Kidney epithelial cell (primary cell): ENCODE data around the gene TRIM10. TPM values are rescaled to one million over a fixed set of nuclear protein-coding genes. Genes with fewer than 3 reads are reported as not detected.
"Not testable (repeated sequence)": the region's sequence is repeated elsewhere in the genome, so short reads cannot be mapped to it uniquely, and the experiment has no call there.

Experiments used
- DNase-seq: peaks from one replicate; pipeline ENCODE4 v3.0.0-alpha.2; 2010; ENCODE audit warnings: low read depth
- H3K27me3 ChIP-seq: 2 replicates; pipeline ENCODE4 v1.6.0; 2011; ENCODE audit warnings: low read length; ENCODE audit not compliant: control insufficient read depth, insufficient read depth
- H3K36me3 ChIP-seq: 2 replicates; pipeline ENCODE4 v1.5.1; 2011; ENCODE audit warnings: low read length; ENCODE audit not compliant: control insufficient read depth, insufficient read depth
- H3K4me3 ChIP-seq: 2 replicates; pipeline ENCODE4 v1.5.1; 2011; ENCODE audit warnings: low read depth, mild to moderate bottlenecking, control low read depth, low read length
- total RNA-seq: library from RNA; depleted of rRNA; stranded (reverse); fragments of >200 nt; gene quantifications from 2 replicates; pipeline ENCODE4 v1.2.3, GENCODE V29; 2015
- TF ChIP-seq, protein P1 (sequence below): IDR thresholded peaks from 2 replicates; pipeline ENCODE4 v1.5.1; 2011; ENCODE audit warnings: mild to moderate bottlenecking, moderate library complexity, low read length, control low read depth, inconsistent platforms; ENCODE audit not compliant: insufficient read depth, poor library complexity, severe bottlenecking

Gene TRIM10
- total RNA-seq, 1 donor from 2014 or later: not detected

DNA sequence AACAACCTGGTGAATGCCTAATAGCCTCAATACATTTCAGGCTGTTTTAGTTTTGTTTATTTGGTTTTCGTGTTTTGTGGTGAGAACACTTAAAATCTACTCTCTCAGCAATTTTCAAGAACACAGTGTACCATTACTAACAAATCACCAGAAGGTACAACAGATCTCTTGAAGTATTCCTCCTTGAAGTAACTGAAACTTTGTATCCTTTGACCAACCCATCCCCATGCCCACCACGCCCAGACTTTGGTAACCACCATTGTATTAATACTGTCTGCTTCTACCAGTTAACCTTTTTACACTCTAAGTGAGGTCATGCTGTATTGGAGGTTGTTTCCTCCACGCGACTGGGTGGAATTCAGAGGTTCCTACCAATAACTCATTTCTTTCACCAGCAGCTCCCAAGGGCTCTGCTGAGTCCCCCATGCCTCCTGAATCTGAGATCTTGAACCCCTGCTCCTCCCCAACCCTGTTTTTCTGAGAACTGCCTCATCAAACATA is 30.8 kb downstream of the TRIM10 start:
- Histone ChIP-seq H3K4me3 (no peak overlapping the region), H3K36me3 (no peaks in the 10 kb centered on the region), H3K27me3 (peaks cover 49% of the 10 kb centered on the region)
- DNase-seq: no peak
- TF ChIP-seq, protein P1, sequence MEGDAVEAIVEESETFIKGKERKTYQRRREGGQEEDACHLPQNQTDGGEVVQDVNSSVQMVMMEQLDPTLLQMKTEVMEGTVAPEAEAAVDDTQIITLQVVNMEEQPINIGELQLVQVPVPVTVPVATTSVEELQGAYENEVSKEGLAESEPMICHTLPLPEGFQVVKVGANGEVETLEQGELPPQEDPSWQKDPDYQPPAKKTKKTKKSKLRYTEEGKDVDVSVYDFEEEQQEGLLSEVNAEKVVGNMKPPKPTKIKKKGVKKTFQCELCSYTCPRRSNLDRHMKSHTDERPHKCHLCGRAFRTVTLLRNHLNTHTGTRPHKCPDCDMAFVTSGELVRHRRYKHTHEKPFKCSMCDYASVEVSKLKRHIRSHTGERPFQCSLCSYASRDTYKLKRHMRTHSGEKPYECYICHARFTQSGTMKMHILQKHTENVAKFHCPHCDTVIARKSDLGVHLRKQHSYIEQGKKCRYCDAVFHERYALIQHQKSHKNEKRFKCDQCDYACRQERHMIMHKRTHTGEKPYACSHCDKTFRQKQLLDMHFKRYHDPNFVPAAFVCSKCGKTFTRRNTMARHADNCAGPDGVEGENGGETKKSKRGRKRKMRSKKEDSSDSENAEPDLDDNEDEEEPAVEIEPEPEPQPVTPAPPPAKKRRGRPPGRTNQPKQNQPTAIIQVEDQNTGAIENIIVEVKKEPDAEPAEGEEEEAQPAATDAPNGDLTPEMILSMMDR: no peak

DNA sequence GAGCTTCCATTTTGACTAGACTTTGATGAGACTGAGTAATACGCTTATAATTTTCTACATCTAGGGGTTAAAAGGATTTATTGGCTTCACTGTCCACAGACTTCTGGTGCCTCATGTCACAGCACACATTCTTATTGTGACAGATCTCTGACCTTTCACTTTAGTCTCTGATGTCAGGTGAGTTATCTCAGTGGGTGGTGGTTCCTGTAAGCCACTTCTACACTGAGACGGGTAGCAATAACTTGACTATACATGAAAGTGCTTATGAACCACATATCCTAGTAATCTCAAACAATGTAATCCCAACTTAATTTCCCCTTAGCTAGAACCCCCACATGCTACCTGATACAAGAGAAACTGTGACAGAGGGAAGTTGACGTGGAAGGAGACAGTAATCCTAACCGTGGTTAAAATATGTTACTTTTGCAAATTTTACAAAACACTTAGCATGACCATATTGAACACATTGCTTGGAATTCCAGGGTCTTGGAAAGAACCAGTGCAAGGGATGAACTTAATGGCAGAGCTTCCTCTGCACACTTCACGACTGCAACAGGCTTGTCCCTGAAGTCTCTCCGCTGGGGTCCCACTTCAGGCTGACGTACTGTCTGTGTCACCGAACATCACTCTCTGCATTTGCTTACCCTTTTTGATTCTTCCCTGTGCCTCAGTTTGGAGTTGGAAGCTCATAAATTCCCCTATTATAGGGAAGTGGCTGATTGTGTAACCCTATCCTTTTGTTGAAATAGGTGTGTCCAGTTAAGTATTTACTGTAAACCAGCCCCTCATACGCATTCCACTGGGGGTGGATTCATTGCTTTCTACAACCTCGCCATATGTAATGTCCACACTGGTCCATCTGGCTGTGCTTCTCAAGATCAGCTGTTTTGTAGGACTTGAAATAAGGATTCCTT is 31.5 kb downstream of the TRIM10 start:
- peaks cover 47% of the 10 kb centered on the region for H3K27me3 ChIP-seq
- no peak for DNase-seq
- no peaks in the 10 kb centered on the region for H3K36me3 ChIP-seq
- H3K4me3 ChIP-seq: no peak overlapping the region
- TF ChIP-seq, protein P1: no peak

DNA sequence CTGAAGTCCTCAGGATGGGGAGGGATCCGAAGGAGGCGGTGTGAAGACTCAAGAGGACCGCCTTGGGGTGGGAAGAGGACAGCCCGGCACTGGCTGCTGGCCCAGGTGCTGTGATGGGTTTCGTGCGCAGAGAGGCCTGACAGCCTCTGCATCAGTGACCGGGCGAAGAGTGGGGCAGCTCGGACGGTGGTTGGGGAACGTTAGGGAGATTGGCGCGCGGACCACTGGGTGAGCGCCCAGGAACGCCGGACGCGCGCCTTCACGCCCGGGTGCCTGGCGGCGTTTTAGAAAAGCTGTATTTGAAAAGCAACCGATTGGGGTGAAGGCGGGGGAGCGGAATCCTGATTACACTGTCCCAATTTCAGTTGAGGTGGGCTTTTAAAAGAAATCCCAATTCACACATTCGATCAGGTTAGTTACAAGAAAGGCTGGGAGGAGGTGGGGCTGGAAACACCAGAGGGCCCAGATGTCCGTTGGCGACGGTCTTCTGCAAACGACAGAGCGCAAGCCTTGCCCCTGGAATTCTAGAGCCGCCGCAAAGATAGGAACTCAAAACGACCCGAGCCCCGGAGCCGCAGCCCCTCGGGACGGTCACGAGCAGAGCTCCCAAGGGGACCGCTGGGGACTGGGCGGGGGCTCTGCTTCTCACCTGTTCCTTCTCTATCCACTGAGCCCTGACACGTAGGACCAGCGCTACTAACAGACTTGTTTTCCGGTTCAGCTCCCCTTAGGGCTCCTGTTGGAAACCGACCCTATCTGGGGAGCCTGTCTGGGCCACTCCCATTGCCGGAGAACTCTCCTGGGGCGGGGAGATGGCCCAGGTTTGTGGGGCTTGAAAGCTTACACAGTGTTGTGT is 33.5 kb downstream of the TRIM10 start:
- no peaks in the 10 kb centered on the region for H3K36me3 ChIP-seq
- TF ChIP-seq, protein P1: no peak
- no peak overlapping the region for H3K4me3 ChIP-seq
- DNase-seq: no peak
- H3K27me3 ChIP-seq: peaks cover 45% of the 10 kb centered on the region

DNA sequence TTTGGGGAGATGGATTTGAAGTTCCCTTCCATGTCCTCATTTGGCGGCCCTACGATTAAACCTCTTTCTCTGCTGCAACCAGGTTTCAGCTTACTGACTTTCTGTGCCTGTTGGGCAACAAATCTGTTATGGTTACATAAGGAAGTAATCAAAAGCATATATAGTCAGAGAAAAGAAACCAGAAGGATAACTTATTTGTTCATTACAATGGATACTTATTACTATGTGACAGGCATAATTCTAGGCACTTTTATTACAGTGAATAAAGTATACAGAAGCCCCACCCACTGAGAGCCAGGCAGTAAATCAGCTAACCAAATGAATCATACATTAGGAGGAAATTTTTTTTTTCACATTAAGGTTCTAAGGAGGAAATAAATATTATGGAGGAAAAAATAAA is 38.5 kb downstream of the TRIM10 start:
- no peak overlapping the region for H3K4me3 ChIP-seq
- DNase-seq: no peak
- H3K36me3 ChIP-seq: no peaks in the 10 kb centered on the region
- TF ChIP-seq, protein P1: no peak
- peaks cover 13% of the 10 kb centered on the region for H3K27me3 ChIP-seq

DNA sequence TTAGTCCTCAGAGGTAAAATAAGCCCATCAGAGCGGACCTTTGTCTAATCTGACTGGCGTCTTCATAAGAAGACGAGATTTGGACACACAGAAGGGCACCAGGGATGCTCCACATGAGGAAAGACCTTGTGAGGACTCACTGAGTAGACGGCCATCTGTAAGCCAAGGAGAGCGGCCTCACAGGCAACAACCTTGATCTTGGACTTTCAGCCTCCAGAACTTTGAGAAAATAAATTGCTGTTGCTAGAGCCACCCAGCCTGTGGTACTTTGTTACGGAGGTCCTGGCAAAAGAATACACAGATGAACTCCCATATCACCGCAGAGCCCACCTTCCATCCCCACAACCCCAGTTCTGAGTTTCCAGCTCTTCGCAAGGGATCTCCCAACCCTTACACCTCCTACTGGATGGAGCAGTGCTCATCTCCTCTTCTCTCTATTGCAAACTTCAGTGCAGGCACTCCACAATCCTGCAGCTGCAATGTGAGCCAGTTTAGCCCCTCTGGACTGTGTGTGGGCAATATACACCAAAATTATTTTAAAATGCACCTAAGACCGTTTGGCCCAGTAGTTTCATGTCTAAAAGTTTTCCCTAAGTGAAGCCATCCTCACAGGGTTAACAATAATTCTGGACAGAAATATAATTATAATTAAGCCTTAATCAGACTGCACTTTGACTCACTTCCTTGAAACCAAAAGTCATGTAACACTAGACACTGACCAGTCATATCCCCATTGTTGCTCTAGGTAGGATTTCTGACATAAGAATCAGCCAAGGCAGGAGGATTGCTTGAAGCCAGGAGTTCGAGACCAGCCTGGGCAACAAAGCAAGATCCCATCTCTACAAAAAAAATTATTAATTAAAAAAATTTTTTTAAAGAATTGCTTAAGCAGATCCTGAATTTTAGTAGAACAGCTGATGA is 39.3 kb downstream of the TRIM10 start:
- TF ChIP-seq, protein P1: no peak

DNA sequence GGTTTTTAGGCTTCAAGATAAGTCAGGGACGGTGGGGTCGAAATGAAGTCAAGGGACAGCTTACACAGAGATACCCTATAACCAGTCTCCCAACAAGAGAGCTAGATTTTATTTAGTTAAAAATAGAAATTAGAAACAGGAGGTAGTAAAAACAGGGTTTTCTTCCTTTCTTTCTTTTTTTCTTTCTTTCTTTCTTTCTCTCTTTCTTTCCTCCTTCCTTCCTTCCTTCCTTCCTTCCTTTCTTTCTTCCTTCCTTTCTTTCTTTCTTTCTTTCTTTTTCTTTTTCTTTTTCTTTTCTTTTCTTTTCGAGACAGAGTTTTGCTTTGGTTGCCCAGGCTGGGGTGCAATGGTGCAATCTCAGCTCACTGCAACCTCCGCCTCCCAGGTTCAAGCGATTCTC is 42.3 kb downstream of the TRIM10 start:
- H3K4me3 ChIP-seq, H3K27me3 ChIP-seq, DNase-seq, H3K36me3 ChIP-seq: not testable (repeated sequence)

More for the DNA sequence above, 39.3 kb downstream of the TRIM10 start:
- H3K4me3 ChIP-seq: no peak overlapping the region
- peaks cover 5% of the 10 kb centered on the region for H3K27me3 ChIP-seq
- no peaks in the 10 kb centered on the region for H3K36me3 ChIP-seq
- no peak for DNase-seq
